K562 (cell line): ENCODE measurements around the gene FABP3.

ENCODE experiments used
- CHD1 ChIP-seq: fragments of 200-600 bp; sonication (generic); IDR thresholded peaks from one replicate; pipeline ENCODE4 v1.6.1; 2012; ENCODE audit warnings: mild to moderate bottlenecking, moderate library complexity, low read length, inconsistent platforms
- CHD2 ChIP-seq: IDR thresholded peaks from 2 replicates; pipeline ENCODE4 v1.6.1; 2011; ENCODE audit warnings: low read depth, low read length
- EP300 ChIP-seq: IDR thresholded peaks from 2 replicates; pipeline ENCODE4 v1.6.1; 2012; ENCODE audit warnings: low read length, improper control_type of control experiment
- GABPA ChIP-seq: fragments of 200-800 bp; sonication (Bioruptor generic); conservative IDR thresholded peaks from 2 replicates; pipeline ENCODE4 v1.6.1; 2016; ENCODE audit warnings: low read depth, missing genetic modification characterization, missing compliant biosample characterization
- NRF1 ChIP-seq, 2 experiments: fragments of 450-650 bp; IDR thresholded peaks in 1 of 2; conservative IDR thresholded peaks in 1 of 2; 2 replicates each; pipeline ENCODE4 v1.6.1; 2014; ENCODE audit warnings: mild to moderate bottlenecking in 2 of 2
- POLR2A ChIP-seq: fragments of 450-650 bp; conservative IDR thresholded peaks from 2 replicates; pipeline ENCODE4 v1.6.1; 2016
- POU5F1 ChIP-seq: fragments of 150-350 bp; IDR thresholded peaks from 2 replicates; pipeline ENCODE4 v1.6.1; 2014; ENCODE audit warnings: borderline replicate concordance, low read length, low read depth, mild to moderate bottlenecking; ENCODE audit not compliant: partially characterized antibody
- RAD21 ChIP-seq, 2 experiments: fragments of 250-450 bp in 1 of 2; fragments of 450-650 bp in 1 of 2; sonication (Bioruptor Pico) in 1 of 2; formaldehyde crosslinking in 1 of 2; IDR thresholded peaks in 1 of 2; conservative IDR thresholded peaks in 1 of 2; 2 replicates each; pipeline versions ENCODE4 v1.4.0 to v1.8.0; 2020 to 2022; ENCODE audit warnings: mild to moderate bottlenecking in 2 of 2, moderate library complexity in 1 of 2
- STAT5A ChIP-seq: IDR thresholded peaks from 2 replicates; pipeline ENCODE4 v1.6.1; 2012; ENCODE audit warnings: low read length, inconsistent platforms, borderline replicate concordance
- XRCC4 ChIP-seq: IDR thresholded peaks from one replicate; pipeline ENCODE4 v1.6.1; 2011; ENCODE audit not compliant: insufficient read depth, insufficient read length; ENCODE audit errors: extremely low read depth
- ZSCAN29 ChIP-seq: fragments of 450-650 bp; IDR thresholded peaks from 2 replicates; pipeline ENCODE4 v1.6.1; 2017
- TF ChIP-seq, protein P1 (sequence below), 3 experiments: IDR thresholded peaks in 2 of 3; conservative IDR thresholded peaks in 1 of 3; 2 replicates each; pipeline ENCODE4 v1.5.1; 2011 to 2012; ENCODE audit warnings: low read length in 3 of 3, mild to moderate bottlenecking in 3 of 3, control low read depth in 2 of 3, improper control_type of control experiment in 1 of 3, inconsistent platforms in 1 of 3, low read depth in 1 of 3, mixed read lengths in 1 of 3, moderate library complexity in 1 of 3; ENCODE audit not compliant: insufficient read depth in 2 of 3

DNA sequence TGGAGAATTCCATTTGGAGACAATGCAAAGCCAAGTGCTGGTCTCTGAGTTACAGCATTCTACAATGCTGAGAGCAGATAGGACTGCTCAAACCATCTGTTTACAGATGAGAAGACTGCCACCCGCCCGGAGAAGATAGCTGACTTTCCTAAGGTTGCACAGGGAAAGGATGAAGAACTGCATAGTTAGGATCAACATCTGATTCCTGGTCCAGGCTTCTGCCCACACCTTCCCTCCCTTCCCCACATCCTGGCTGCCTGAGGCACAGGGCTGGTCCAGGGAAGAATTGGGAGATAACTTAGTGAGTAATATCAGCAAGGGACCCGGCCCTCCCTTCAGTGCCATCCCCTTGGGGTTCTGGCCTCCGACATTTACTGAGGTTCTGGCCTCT lies 42.1 kb upstream of the FABP3 start:
- TF ChIP-seq ZSCAN29 = no peak
- no peak for TF ChIP-seq CHD2
- no peak for TF ChIP-seq EP300
- TF ChIP-seq STAT5A = no peak
- TF ChIP-seq, protein P1, sequence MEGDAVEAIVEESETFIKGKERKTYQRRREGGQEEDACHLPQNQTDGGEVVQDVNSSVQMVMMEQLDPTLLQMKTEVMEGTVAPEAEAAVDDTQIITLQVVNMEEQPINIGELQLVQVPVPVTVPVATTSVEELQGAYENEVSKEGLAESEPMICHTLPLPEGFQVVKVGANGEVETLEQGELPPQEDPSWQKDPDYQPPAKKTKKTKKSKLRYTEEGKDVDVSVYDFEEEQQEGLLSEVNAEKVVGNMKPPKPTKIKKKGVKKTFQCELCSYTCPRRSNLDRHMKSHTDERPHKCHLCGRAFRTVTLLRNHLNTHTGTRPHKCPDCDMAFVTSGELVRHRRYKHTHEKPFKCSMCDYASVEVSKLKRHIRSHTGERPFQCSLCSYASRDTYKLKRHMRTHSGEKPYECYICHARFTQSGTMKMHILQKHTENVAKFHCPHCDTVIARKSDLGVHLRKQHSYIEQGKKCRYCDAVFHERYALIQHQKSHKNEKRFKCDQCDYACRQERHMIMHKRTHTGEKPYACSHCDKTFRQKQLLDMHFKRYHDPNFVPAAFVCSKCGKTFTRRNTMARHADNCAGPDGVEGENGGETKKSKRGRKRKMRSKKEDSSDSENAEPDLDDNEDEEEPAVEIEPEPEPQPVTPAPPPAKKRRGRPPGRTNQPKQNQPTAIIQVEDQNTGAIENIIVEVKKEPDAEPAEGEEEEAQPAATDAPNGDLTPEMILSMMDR (IDR thresholded peaks at IDR 0.05 in 2 of 3, conservative IDR thresholded peaks at IDR 0.05 in 1 of 3; ENCODE audit: insufficient read depth in 2 of 3, low read depth in 1 of 3, low read length in 3 of 3) = no peak
- TF ChIP-seq POU5F1 = no peak
- no peak for TF ChIP-seq GABPA (tag)
- TF ChIP-seq POLR2A = no peak
- no peak for TF ChIP-seq CHD1
- no peak for TF ChIP-seq NRF1 (conservative IDR thresholded peaks at IDR 0.05 in 1 of 2, IDR thresholded peaks at IDR 0.05 in 1 of 2)
- no peak for TF ChIP-seq XRCC4
- no peak for TF ChIP-seq RAD21 (CRISPR knock-in tag; conservative IDR thresholded peaks at IDR 0.05 in 1 of 2, IDR thresholded peaks at IDR 0.05 in 1 of 2)
